ENCODE measurements around the gene AKAP8. TPM values are rescaled to one million over a fixed set of nuclear protein-coding genes. Genes with fewer than 3 reads are reported as not detected.

AKAP8 gene
- 41.3 and 43.1 TPM in 2 replicates for total RNA-seq
- long read RNA-seq, partial matches to known transcripts: 8 of 12 reads
- long read RNA-seq, other reads (novel, unspliced or antisense): 0 of 12 reads

- Mint-ChIP-seq H3K27ac (ENCODE audit: unreplicated experiment) (peak within 1 kb of the TSS; percentile 99), H3K27me3 (ENCODE audit: low read depth) (peaks cover 5% of the 10 kb centered on the region), H3K36me3 (ENCODE audit: low read depth) (peaks cover 2% of the 10 kb centered on the region), H3K4me3 (peak within 1 kb of the TSS; percentile 99), H3K9me3 (no peaks in the 10 kb centered on the region), H3K4me1 (peaks cover 38% of the 10 kb centered on the region)
- TF ChIP-seq CTCF (conservative IDR thresholded peaks at IDR 0.05): no peak
- DNase-seq (ENCODE audit: low read depth, low spot score): peak; percentile 95
Observed at GRCh38 chr19:15379083-15379998, at the start of gene AKAP8. Gene AKAP8, minus strand, starts transcription at chr19:15379787. Its CDS starts 56 bp downstream, at chr19:15379731.

- H3K27me3 Mint-ChIP-seq (ENCODE audit: low read depth): no peaks in the 10 kb centered on the region
- peaks cover 18% of the 10 kb centered on the region for H3K36me3 Mint-ChIP-seq (ENCODE audit: low read depth)
- H3K9me3 Mint-ChIP-seq: no peaks in the 10 kb centered on the region
- no peak overlapping the region for H3K27ac Mint-ChIP-seq (ENCODE audit: unreplicated experiment)
- H3K4me3 Mint-ChIP-seq: peak overlapping the region; percentile 57
- H3K4me1 Mint-ChIP-seq: peaks cover 18% of the 10 kb centered on the region
- DNase-seq (ENCODE audit: low read depth, low spot score): no peak
- TF ChIP-seq CTCF (conservative IDR thresholded peaks at IDR 0.05): no peak
Observed at GRCh38 chr19:15427991-15428471, 48.4 kb upstream of the AKAP8 start.

- H3K36me3 Mint-ChIP-seq (ENCODE audit: low read depth): peaks cover 21% of the 10 kb centered on the region
- no peaks in the 10 kb centered on the region for H3K27me3 Mint-ChIP-seq (ENCODE audit: low read depth)
- H3K4me3 Mint-ChIP-seq: peak overlapping the region; percentile 49
- peaks cover 16% of the 10 kb centered on the region for H3K4me1 Mint-ChIP-seq
- TF ChIP-seq CTCF (conservative IDR thresholded peaks at IDR 0.05): no peak
- H3K27ac Mint-ChIP-seq (ENCODE audit: unreplicated experiment): no peak overlapping the region
- no peaks in the 10 kb centered on the region for H3K9me3 Mint-ChIP-seq
- no peak for DNase-seq (ENCODE audit: low read depth, low spot score)
Observed at GRCh38 chr19:15427350-15427700, 47.7 kb upstream of the AKAP8 start.

- Mint-ChIP-seq H3K27ac (ENCODE audit: unreplicated experiment) (no peak overlapping the region), H3K9me3 (no peaks in the 10 kb centered on the region), H3K4me1 (peaks cover 13% of the 10 kb centered on the region), H3K27me3 (ENCODE audit: low read depth) (no peaks in the 10 kb centered on the region), H3K4me3 (peak overlapping the region; percentile 50), H3K36me3 (ENCODE audit: low read depth) (peaks cover 21% of the 10 kb centered on the region)
- no peak for TF ChIP-seq CTCF (conservative IDR thresholded peaks at IDR 0.05)
- no peak for DNase-seq (ENCODE audit: low read depth, low spot score)
Observed at GRCh38 chr19:15426485-15427349, 47.1 kb upstream of the AKAP8 start.

GRCh38 chr19:15425321-15425950 is 45.8 kb upstream of the AKAP8 start:
- H3K4me1 Mint-ChIP-seq: peaks cover 2% of the 10 kb centered on the region
- H3K4me3 Mint-ChIP-seq: no peak overlapping the region
- TF ChIP-seq CTCF (conservative IDR thresholded peaks at IDR 0.05): no peak
- H3K27me3 Mint-ChIP-seq (ENCODE audit: low read depth): no peaks in the 10 kb centered on the region
- H3K9me3 Mint-ChIP-seq: no peaks in the 10 kb centered on the region
- H3K27ac Mint-ChIP-seq (ENCODE audit: unreplicated experiment): no peak overlapping the region
- H3K36me3 Mint-ChIP-seq (ENCODE audit: low read depth): peaks cover 21% of the 10 kb centered on the region
- DNase-seq (ENCODE audit: low read depth, low spot score): no peak

Measured in neural crest cell (in vitro differentiated cells).